DLD1 (cell line): Measurements from ENCODE around the gene CNTNAP3.
"Not testable (repeated sequence)": the region's sequence is repeated elsewhere in the genome, so short reads cannot be mapped to it uniquely, and the experiment has no call there.

Experiments
- in situ Hi-C: cut with HindIII; loops from 2 replicates; pipeline ENCODE4 v1.10.0; 2017; ENCODE audit warnings: low sequenced_read_pairs

The CNTNAP3 gene

DNA sequence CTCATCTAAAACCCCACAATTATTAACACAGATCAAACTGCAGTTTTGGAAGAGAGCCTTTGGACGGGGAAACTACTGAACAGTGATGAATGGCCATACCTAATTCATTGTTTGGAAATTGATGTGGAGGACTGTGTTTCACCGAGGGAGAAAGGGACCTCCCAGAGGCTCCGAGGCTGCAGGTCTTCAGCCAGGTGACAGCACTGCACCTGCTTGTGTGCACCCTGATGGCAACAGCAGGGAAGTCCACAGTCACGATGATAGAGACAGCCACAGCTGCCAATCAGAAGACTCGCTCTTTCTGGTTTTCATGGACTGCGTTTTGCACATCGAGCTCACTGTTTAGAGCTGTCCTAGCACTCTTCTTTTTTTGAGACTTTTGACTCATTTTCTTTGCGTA lies 214.4 kb downstream of the CNTNAP3 start:
- in situ Hi-C loops, result not testable (repeated sequence)

DNA sequence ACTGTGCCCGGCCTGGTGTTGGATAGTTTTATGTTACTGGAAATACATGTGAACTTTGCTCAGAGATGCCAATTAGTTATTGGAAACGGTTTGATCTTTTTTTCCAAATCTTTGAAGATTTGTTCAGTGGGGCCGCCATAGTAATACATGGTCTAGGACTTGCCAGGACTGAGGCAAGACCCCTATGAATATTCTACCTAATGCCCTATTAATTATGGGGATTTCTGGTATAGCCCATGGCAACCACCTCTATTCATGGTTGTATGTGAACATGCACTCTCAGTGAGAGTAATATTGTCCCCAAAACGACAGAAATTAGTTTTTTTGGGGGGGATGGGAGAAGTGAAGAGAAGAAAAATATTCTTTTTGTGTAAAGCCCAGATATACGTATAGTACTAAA lies 220.3 kb downstream of the CNTNAP3 start:
- in situ Hi-C loops, result not testable (repeated sequence)

DNA sequence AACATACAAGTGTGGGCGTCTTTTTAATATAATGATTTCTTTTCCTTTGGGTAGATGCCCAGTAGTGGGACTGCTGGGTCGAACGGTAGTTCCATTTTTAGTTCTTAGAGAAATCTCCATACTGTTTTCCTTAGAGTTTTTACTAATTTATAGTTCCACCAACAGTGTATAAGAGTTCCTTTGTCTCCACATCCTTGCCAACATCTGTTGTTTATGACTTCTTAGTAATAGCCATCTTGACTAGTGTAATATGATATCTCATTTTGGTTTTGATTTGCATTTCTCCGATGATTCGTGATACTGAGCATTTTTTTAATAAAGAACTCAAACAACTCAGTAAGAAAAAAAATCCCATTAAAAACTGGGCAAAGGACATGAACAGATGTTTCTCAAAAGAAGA lies 225.0 kb downstream of the CNTNAP3 start:
- in situ Hi-C loops, result not testable (repeated sequence)

DNA sequence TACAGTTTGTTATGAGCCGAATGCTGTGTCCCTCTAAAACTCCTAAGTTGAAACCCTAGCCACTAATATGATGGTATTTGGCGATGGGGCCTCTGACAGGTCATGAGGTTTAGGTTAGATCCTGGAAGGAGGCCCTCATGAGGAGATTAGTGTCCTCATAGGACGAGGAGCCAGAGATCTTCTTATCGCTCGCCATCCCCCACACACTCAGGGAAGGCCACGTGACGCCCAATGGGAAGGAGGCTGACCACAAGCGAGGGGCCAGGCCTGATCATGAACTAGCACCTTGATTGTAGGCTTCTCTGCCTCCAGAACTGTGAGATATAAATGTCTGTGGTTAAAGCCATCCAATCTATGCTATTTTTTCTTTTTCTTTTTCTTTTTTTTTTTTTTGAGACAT lies 233.5 kb downstream of the CNTNAP3 start:
- in situ Hi-C loops, result not testable (repeated sequence)

DNA sequence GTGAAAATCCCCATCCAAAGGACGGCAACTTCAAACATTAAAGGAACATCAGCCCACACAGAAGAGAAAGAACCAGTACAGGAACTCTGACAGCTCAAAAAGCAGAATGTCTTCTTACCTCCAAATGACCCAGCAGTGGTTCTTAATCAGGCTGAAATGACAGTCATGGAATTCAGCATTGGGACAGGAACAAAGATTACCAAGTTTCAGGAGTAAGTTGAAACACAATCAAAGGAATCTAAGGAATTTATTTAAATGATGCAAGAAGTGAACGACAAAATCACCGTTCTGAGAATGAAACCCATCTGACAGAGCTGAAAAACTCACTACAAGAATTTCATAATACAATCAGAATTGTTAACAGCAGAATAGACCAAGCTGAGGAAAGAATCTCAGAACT lies 241.1 kb downstream of the CNTNAP3 start:
- in situ Hi-C loops, result not testable (repeated sequence)

DNA sequence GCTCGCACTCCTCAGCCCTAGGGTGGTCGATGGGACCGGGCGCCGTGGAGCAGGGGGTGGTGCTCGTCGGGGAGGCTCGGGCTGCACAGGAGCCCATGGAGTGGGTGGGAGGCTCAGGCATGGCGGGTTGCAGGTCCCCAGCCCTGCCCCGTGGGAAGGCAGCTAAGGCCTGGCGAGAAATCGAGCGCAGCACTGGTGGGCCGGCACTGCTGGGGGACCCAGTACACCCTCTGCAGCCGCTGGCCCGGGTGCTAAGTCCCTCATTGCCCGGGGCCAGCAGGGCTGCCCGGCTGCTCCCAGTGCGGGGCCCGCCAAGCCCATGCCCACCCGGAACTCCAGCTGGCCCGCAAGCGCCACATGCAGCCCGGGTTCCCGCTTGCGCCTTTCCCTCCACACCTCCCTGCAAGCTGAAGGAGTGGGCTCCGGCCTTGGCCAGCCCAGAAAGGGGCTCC lies 245.6 kb downstream of the CNTNAP3 start:
- in situ Hi-C loops, result not testable (repeated sequence)

DNA sequence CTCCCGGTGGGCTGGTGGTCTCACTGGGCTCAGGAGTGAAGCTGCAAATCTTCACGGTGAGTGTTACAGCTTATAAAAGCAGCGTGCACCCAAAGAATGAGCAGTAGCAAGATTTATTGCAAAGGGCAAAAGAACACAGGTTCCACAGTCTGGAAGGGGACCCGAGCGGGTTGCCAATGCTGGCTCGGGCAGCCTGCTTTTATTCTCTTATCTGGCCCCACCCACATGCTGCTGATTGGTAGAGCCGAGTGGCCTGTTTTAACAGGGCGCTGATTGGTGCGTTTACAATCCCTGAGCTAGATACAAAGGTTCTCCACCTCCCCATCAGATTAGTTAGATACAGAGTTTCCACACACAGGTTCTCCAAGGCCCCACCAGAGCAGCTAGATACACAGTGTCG lies 246.2 kb downstream of the CNTNAP3 start:
- in situ Hi-C loops, result not testable (repeated sequence)

DNA sequence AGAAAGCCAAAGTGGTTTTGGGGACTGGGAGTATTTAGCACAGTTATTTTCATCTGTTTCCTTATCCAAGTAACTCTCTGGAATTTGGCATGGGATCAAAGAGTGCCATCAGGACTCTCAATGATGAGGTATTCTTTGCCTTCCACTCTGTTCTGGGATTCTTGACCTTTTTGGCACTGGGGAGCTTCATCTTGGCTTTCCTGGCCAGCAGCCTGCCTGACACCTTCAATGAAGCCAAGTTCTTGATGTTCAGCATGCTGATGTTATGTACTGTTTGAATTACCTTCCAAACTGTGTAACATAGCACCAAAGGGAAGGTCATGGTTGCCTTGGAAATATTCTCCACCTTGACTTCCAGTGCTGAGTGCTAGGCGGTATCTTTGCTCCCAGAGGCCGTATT lies 248.8 kb downstream of the CNTNAP3 start:
- in situ Hi-C loops, result not testable (repeated sequence)

DNA sequence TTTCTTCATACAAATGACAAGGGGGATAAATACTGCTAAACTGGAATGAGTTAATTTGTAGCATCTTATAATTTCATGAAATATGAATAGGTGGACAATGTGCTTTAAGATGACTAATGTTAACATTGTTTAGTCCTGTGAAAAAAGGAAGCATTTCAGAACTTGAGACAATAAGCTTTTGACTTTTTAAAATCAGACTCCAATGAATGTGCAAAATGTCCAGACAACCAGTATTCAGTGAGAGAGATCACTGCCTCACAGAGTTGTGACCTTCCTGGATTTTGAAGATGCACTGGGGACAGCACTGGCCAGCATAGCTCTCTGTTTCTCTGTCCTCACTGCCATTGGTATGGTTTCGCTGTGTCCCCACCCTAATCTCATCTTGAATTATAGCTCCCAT lies 249.7 kb downstream of the CNTNAP3 start:
- in situ Hi-C loops, result not testable (repeated sequence)

DNA sequence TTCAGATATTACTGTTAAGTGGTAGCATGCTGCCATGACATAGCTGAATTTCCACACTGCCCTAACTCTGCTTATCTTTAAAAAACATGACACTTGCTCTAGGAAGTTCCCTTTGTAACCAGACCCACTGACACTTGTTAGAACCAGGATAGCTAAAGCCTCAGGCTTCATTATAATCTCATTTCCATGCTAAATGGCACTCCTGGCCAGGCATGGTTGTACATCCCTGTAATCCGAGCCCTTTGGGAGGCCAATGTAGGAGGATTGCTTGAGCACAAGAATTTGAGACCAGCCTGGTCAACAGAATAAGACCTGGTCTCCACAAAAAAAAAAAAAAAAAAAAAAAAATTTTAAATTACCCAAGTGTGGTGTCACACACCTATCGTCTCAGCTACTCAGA lies 254.1 kb downstream of the CNTNAP3 start:
- in situ Hi-C loops, result not testable (repeated sequence)

DNA sequence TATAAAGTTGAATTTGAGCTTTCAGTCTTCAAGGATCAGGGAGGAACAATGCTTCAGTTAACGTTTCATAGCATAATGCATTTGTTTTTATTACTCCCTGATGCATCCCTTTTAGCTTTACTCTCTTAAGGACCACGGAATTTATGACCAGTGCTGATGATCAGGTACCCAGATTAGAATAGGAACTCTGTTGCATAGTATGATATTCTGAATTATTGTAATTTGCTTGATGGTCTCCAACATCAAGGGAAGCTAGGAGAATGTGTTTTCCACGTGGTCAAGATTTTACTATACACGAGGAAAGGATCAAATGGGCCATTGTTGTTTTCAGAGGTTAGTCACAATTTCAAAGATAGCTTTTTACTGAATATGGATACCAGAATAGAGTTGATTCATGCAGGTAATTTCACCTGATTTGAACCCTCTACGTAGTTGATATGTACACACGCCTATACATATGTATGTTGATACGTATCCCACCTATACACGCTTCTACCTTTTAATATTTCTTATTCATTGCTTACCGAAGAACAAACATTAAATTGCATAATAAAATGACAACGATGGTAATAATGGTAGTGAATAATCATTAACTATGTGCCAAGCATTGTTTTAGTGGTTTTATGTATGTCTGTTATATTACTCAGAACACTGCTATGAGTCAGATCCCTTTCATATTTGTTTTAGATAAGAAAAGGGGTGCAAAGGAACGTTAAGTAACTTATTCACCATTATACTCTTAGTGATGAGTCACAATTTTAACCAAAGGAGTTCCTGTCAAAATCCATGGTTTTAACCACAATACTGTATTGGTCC lies 257.6 kb downstream of the CNTNAP3 start:
- in situ Hi-C loops, result not testable (repeated sequence)

DNA sequence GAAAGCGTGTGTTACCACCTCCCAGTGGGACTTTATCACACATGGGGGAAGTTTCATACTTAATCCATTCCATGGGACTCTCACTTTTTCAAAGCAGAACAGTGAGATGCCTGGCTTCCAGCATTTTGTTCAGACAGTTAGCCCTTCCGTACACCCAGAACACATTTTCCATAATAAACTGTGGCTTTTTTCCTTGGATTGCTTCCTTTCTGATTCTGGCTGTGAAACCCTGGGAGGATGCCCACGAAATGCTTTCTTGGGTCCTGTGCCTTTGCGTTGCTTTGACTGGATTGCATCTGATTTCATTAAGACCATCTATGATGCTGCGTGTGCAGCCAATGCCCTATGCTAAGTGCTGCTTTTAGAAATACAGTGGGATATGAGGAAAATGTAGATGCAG lies 259.1 kb downstream of the CNTNAP3 start:
- in situ Hi-C loops, result not testable (repeated sequence)

DNA sequence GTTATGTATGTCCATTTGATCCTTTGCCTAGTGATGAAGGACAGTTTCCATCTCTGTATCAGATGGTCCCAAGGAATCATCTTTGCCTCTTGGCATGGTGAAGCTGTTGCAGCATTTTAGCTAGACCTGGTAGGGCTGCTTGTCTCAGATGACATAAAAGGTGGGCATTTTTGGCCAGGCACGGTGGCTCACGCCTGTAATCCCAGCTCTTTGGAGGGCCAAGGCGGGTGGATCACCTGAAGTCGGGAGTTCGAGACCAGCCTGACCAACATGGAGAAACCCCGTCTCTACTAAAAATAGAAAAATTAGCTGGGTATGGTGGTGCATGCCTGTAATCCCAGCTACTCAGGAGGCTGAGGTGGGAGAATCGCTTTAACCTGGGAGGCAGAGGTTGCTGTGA lies 259.8 kb downstream of the CNTNAP3 start:
- in situ Hi-C loops, result not testable (repeated sequence)

DNA sequence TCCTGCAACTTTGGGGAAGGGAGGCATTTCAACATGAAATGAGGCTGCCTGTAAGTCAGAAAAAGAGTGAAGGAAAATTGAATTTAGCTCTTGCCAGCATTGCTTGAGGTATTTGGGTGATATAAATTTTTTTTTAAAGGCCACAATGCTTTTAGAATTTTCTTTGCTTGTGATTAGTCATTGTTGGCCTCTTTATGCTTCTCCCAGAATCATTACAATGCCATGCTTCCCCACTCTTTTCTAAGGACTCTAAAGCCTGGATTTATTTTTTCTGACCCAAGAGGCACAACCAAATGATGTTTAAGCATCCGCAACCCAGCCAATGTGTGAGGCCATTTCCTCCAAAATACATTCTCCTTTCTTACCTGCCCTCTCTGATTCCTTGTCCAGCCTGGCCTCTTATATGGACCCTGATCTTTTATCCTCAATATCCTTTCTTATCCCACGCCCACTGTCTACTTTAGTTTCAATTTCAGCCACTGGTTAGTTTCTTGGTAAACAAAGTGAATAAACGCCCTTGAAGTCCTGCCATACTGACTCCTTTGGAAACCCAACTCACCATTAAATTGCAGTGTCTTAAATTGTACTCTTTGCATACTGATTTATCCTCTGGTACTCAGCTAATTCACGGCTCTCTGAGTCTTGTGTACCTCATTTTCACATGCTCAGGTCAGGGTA lies 261.9 kb downstream of the CNTNAP3 start:
- in situ Hi-C loops, result not testable (repeated sequence)
